K562 (cell line): ENCODE results near the gene HNRNPDL. TPM values are rescaled to one million over a fixed set of nuclear protein-coding genes. Genes with fewer than 3 reads are reported as not detected.

Source experiments
- BRD9 ChIP-seq: fragments of 450-650 bp; IDR thresholded peaks from 2 replicates; pipeline ENCODE4 v1.6.1; 2018; ENCODE audit warnings: low read depth; ENCODE audit not compliant: partially characterized antibody
- CHCHD3 ChIP-seq: fragments of 250-450 bp; sonication (Bioruptor Pico); IDR thresholded peaks from 2 replicates; pipeline ENCODE4 v2.1.2; 2022; ENCODE audit warnings: mild to moderate bottlenecking
- CREBBP ChIP-seq: IDR thresholded peaks from one replicate; pipeline ENCODE4 v1.6.1; 2012; ENCODE audit warnings: low read depth, mild to moderate bottlenecking, control low read depth, inconsistent platforms, low read length
- DACH1 ChIP-seq: fragments of 450-650 bp; IDR thresholded peaks from 2 replicates; pipeline ENCODE4 v1.6.1; 2018; ENCODE audit not compliant: partially characterized antibody
- GATAD2B ChIP-seq: fragments of 450-650 bp; IDR thresholded peaks from 2 replicates; pipeline ENCODE4 v1.6.1; 2017; ENCODE audit warnings: mild to moderate bottlenecking, borderline replicate concordance
- KAT7 ChIP-seq: sonication (generic); formaldehyde crosslinking; IDR thresholded peaks from 2 replicates; pipeline ENCODE4 v1.8.0; 2022; ENCODE audit warnings: missing genetic modification reagents, mild to moderate bottlenecking, borderline replicate concordance
- MLX ChIP-seq, 2 experiments: fragments of 450-650 bp in 1 of 2; sonication (generic) in 1 of 2; formaldehyde crosslinking; conservative IDR thresholded peaks; 2 replicates each; pipeline versions ENCODE4 v1.4.0 to v1.8.1; 2020 to 2022; ENCODE audit warnings: mild to moderate bottlenecking in 1 of 2, missing genetic modification reagents in 1 of 2
- MXD1 ChIP-seq: fragments of 250-450 bp; sonication (Bioruptor Pico); IDR thresholded peaks from 2 replicates; pipeline ENCODE4 v1.8.0; 2021; ENCODE audit warnings: borderline replicate concordance, mild to moderate bottlenecking, moderate library complexity; ENCODE audit not compliant: poor library complexity, severe bottlenecking
- NFIC ChIP-seq: fragments of 450-650 bp; IDR thresholded peaks from 2 replicates; pipeline ENCODE4 v1.6.1; 2017; ENCODE audit warnings: mild to moderate bottlenecking, inconsistent platforms
- NKRF ChIP-seq: fragments of 450-650 bp; IDR thresholded peaks from 2 replicates; pipeline ENCODE4 v1.6.1; 2016; ENCODE audit warnings: borderline replicate concordance
- PHB2 ChIP-seq: fragments of 450-650 bp; IDR thresholded peaks from 2 replicates; pipeline ENCODE4 v1.6.1; 2017; ENCODE audit warnings: low read depth
- THAP12 ChIP-seq: fragments of 250-450 bp; sonication (Bioruptor Pico); IDR thresholded peaks from 2 replicates; pipeline ENCODE4 v1.9.0; 2021; ENCODE audit warnings: mild to moderate bottlenecking, inconsistent platforms
- ZNF609 ChIP-seq: sonication (generic); formaldehyde crosslinking; IDR thresholded peaks from 2 replicates; pipeline ENCODE4 v1.8.1; 2023; ENCODE audit warnings: missing genetic modification reagents, mild to moderate bottlenecking, borderline replicate concordance
- ZZZ3 ChIP-seq: fragments of 450-650 bp; IDR thresholded peaks from 2 replicates; pipeline ENCODE4 v1.6.1; 2016; ENCODE audit warnings: antibody characterized with exemption, mild to moderate bottlenecking, moderate library complexity
- polyA plus RNA-seq, 8 experiments: library from polyadenylated mRNA; depleted of rRNA in 4 of 8; stranded (reverse) in 5 of 8; unstranded in 3 of 8; fragments of >200 nt; fragmentation: Nextera tagmentation in 2 of 8; fragmentation: Illumina TruSeq in 1 of 8; extraction: Ambion mirVana in 2 of 8; extraction: Trizol in 1 of 8; gene quantifications; 2 replicates each; pipeline versions ENCODE4 v1.2.1 to v1.2.3, GENCODE V29; 2011 to 2014; ENCODE audit warnings: inconsistent platforms in 1 of 8, missing spikeins in 1 of 8
- total RNA-seq, 7 experiments: library from RNA; depleted of rRNA in 6 of 7; stranded (reverse); fragments of >200 nt in 6 of 7; fragmentation: Illumina TruSeq in 2 of 7; extraction: Trizol in 2 of 7; gene quantifications; 2 replicates each; pipeline versions ENCODE4 v1.2.1 to v1.2.3, GENCODE V29; 2011 to 2021; ENCODE audit warnings: low replicate concordance in 1 of 7

HNRNPDL gene
- total and polyA plus RNA-seq, 9 of the 15 experiments (the other 6 are each of a cell fraction or from before 2014, with no cell fraction given) = 243 to 652 (median 351) TPM

GRCh38 chr4:82430193-82430963 lies at the start of gene HNRNPDL, which contains the start of gene ENOPH1 (continued):
- TF ChIP-seq THAP12 (no peak), PHB2 (no peak), KAT7 (CRISPR knock-in tag) (0 out of 2 replicates have a peak, but pooled peaks have one; percentile 17), ZZZ3 (no peak), CREBBP (no peak), NKRF (peak; percentile 95), NFIC (no peak), GATAD2B (peak; percentile 33), MXD1 (CRISPR knock-in tag) (peak; percentile 70), BRD9 (no peak), DACH1 (no peak), MLX (CRISPR knock-in tag; conservative IDR thresholded peaks at IDR 0.05) (no peak), ZNF609 (CRISPR knock-in tag) (peak; percentile 35; the same call in 1 of the 2 replicates), CHCHD3 (no peak)
